ENCODE data around the gene STAG3. TPM values are rescaled to one million over a fixed set of nuclear protein-coding genes. Genes with fewer than 3 reads are reported as not detected.
"Not testable (repeated sequence)": the region's sequence is repeated elsewhere in the genome, so short reads cannot be mapped to it uniquely, and the experiment has no call there.

STAG3 gene
- total RNA-seq, 4 donors from 2014 or later, result 0.13 to 5.5 TPM; not detected in 2

DNA sequence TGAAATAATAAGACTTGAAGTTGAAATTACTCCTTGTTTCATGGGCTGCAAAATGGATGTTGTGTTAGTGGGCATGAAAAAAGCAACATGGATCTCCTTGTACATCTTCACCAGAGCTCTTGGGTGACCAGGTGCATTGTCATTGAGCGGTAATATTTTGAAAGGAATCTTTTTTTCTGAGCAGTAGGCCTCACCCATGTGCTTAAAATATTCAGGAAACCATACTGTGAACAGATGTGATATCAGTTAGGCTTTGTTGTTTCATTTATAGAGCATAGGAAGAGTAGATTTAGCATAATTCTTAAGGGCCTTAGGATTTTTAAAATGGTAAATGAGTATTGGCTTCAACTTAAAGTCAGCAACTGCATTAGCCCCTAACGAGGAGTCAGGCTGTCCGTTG lies 15.3 kb downstream of the STAG3 start:
- H3K9me3 ChIP-seq, result no peaks in the 10 kb centered on the region
- TF ChIP-seq, protein P1, sequence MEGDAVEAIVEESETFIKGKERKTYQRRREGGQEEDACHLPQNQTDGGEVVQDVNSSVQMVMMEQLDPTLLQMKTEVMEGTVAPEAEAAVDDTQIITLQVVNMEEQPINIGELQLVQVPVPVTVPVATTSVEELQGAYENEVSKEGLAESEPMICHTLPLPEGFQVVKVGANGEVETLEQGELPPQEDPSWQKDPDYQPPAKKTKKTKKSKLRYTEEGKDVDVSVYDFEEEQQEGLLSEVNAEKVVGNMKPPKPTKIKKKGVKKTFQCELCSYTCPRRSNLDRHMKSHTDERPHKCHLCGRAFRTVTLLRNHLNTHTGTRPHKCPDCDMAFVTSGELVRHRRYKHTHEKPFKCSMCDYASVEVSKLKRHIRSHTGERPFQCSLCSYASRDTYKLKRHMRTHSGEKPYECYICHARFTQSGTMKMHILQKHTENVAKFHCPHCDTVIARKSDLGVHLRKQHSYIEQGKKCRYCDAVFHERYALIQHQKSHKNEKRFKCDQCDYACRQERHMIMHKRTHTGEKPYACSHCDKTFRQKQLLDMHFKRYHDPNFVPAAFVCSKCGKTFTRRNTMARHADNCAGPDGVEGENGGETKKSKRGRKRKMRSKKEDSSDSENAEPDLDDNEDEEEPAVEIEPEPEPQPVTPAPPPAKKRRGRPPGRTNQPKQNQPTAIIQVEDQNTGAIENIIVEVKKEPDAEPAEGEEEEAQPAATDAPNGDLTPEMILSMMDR (IDR thresholded peaks at IDR 0.05 in 4 of 5, conservative IDR thresholded peaks at IDR 0.05 in 1 of 5), result no peak
- no peak for TF ChIP-seq POLR2A (IDR thresholded peaks at IDR 0.05)
- DNase-seq (no peak), ATAC-seq (no peak)
- H3K4me3 ChIP-seq, result no peak overlapping the region
- in situ Hi-C loops (cut with MboI; ENCODE audit: low sequenced_read_pairs in 4 of 4) (no loop called here), intact Hi-C loops (cut with DNase I; ENCODE audit: low total_unique reads) (no loop called here)
- H3K36me3 ChIP-seq, result no peaks in the 10 kb centered on the region
- H3K27ac ChIP-seq, result no peak overlapping the region
- H3K4me1 ChIP-seq, result no peaks in the 10 kb centered on the region
- no peaks in the 10 kb centered on the region for H3K27me3 ChIP-seq

DNA sequence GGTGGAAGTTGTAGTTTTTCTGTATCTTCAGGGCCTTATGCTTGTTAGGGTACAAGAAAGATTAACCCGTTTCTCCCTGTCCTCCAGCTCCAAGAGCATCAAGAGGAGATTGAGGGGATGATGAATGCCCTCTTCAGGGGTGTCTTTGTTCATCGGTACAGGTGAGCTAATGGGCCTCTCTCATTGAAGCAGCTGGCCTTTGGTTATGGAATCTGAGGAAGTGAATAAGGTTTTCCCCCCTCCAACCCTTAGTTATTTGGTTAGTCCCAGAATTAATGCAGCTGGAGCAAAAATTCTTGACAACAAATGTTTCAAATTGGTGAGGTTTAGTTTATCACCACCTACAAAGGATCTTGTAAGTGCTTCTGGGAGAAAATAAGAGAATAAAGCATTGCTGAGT lies 17.5 kb downstream of the STAG3 start:
- no peaks in the 10 kb centered on the region for H3K36me3 ChIP-seq
- TF ChIP-seq POLR2A (IDR thresholded peaks at IDR 0.05), result no peak
- TF ChIP-seq, protein P1 (IDR thresholded peaks at IDR 0.05 in 4 of 5, conservative IDR thresholded peaks at IDR 0.05 in 1 of 5), result no peak
- no peak for ATAC-seq
- in situ Hi-C loops (cut with MboI; ENCODE audit: low sequenced_read_pairs in 4 of 4), result no loop called here
- no peak for DNase-seq
- no peaks in the 10 kb centered on the region for H3K4me1 ChIP-seq
- intact Hi-C loops (cut with DNase I; ENCODE audit: low total_unique reads), result no loop called here
- no peak overlapping the region for H3K27ac ChIP-seq
- no peak overlapping the region for H3K4me3 ChIP-seq
- H3K9me3 ChIP-seq, result no peaks in the 10 kb centered on the region
- no peaks in the 10 kb centered on the region for H3K27me3 ChIP-seq

DNA sequence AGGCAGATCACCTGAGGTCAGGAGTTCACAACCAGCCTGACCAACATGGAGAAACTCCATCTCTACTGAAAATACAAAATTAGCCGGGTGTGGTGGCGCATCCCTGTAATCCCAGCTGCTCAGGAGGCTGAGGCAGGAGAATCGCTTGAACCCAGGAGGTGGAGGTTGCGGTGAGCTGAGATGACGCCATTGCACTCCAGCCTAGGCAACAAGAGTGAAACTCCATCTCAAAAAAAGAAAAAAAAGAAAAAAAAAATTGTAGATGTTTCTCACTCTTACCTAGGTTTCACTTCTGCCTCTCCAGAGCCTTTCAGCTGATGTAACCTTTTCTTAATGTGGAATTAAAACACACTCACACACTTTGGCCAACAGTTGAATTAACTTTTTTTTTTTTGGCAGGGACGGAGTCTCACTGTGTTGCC lies 18.2 kb downstream of the STAG3 start:
- H3K4me3 ChIP-seq; intact Hi-C loops (cut with DNase I; ENCODE audit: low total_unique reads); in situ Hi-C loops (cut with MboI; ENCODE audit: low sequenced_read_pairs in 4 of 4); DNase-seq; H3K36me3 ChIP-seq; H3K27ac ChIP-seq; H3K27me3 ChIP-seq; H3K4me1 ChIP-seq; H3K9me3 ChIP-seq; ATAC-seq: not testable (repeated sequence)

DNA sequence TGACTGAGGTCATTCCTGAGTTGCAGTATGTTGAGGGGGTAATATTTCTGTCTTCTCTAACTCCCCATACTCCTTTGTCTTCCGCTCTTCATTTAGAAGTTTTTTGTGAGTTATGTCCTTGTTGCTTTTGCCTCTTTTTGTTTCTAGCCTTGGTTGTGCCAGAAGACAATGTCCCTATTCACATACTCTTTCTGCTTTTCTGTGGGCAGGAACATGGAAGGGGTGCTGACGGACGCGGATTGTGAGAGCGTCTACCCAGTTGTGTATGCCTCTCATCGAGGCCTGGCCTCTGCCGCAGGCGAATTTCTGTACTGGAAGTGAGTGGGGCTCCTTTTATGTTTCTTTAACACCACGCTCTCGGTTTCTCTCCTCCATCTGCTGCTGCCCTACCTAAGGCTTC lies 20.5 kb downstream of the STAG3 start:
- Histone ChIP-seq H3K36me3 (no peaks in the 10 kb centered on the region), H3K27me3 (no peaks in the 10 kb centered on the region), H3K9me3 (no peaks in the 10 kb centered on the region), H3K27ac (no peak overlapping the region), H3K4me3 (no peak overlapping the region), H3K4me1 (no peaks in the 10 kb centered on the region)
- intact Hi-C loops (cut with DNase I; ENCODE audit: low total_unique reads) (no loop called here), in situ Hi-C loops (cut with MboI; ENCODE audit: low sequenced_read_pairs in 4 of 4) (no loop called here)
- TF ChIP-seq POLR2A (IDR thresholded peaks at IDR 0.05), result no peak
- TF ChIP-seq, protein P1 (IDR thresholded peaks at IDR 0.05 in 4 of 5, conservative IDR thresholded peaks at IDR 0.05 in 1 of 5), result no peak
- no peak for ATAC-seq
- DNase-seq, result no peak

DNA sequence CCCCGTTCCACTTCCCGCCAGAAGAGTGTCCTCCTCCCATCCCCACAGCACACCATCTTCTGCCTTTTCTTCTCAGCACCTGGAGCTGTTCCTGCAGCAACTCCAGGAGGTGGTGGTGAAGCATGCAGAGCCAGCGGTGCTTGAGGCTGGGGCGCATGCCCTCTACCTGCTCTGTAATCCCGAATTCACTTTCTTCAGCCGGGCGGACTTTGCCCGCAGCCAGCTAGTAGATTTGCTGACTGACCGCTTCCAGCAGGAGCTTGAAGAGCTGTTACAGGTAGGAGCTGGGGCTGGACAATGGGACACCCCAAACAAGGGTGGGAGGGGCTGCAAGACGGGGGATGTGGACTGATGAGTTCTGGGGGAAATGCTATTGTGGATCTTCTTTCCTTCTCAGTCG lies 23.0 kb downstream of the STAG3 start:
- no peaks in the 10 kb centered on the region for H3K36me3 ChIP-seq
- in situ Hi-C loops (cut with MboI; ENCODE audit: low sequenced_read_pairs in 4 of 4), result no loop called here
- no peak for TF ChIP-seq POLR2A (IDR thresholded peaks at IDR 0.05)
- TF ChIP-seq, protein P1 (IDR thresholded peaks at IDR 0.05 in 4 of 5, conservative IDR thresholded peaks at IDR 0.05 in 1 of 5), result no peak

More for the DNA sequence above, 23.0 kb downstream of the STAG3 start:
- no peaks in the 10 kb centered on the region for H3K9me3 ChIP-seq
- ATAC-seq (no peak), DNase-seq (no peak)
- intact Hi-C loops (cut with DNase I; ENCODE audit: low total_unique reads), result no loop called here
- H3K4me3 ChIP-seq, result no peak overlapping the region
- no peaks in the 10 kb centered on the region for H3K4me1 ChIP-seq
- H3K27ac ChIP-seq, result no peak overlapping the region
- no peaks in the 10 kb centered on the region for H3K27me3 ChIP-seq

Data from gastrocnemius medialis (tissue), 4 donors.